SU-DHL-6 (cell line): ENCODE data around the gene ST8SIA4.
A peak's percentile ranks its signal among the peaks of the same experiment; 100 is the strongest.

Source experiments
- CTCF ChIP-seq: fragments of 200-600 bp; sonication (generic); IDR thresholded peaks from one replicate; pipeline ENCODE4 v1.5.1; 2017; ENCODE audit warnings: antibody characterized with exemption, mild to moderate bottlenecking, low read length, moderate library complexity; ENCODE audit not compliant: insufficient read depth, poor library complexity, severe bottlenecking
- EZH2phosphoT487 ChIP-seq: fragments of 200-600 bp; sonication (generic), shearing (Covaris generic); conservative IDR thresholded peaks from 2 replicates; pipeline ENCODE4 v1.6.1; 2018; ENCODE audit warnings: mild to moderate bottlenecking, antibody characterized with exemption, low read length, moderate library complexity, mixed read lengths

GRCh38 chr5:100790170-100790665, 112.9 kb downstream of the ST8SIA4 start:
- peak; percentile 38 for TF ChIP-seq CTCF
- no peak for TF ChIP-seq EZH2phosphoT487
